Calu3 (cell line): ENCODE data around the gene ABLIM2. TPM values are rescaled to one million over a fixed set of nuclear protein-coding genes. Genes with fewer than 3 reads are reported as not detected.

Experiments used
- BruUV-seq: library from RNA; stranded (reverse); fragments of 400-500 nt; replicated peaks from 2 replicates; lab custom pipeline; 2021; lab: Mats Ljungman, UMichigan
- CTCF ChIA-PET: fragments of 300-600 bp; sonication (Branson Sonifier 250); formaldehyde crosslinking; loops from one replicate; lab custom pipeline; 2022; ENCODE audit warnings: antibody characterized with exemption; lab: Charles Lee
- DNase-seq: peaks from one replicate; pipeline ENCODE4 v3.0.0; 2022
- H3K27ac Mint-ChIP-seq: one replicate; pipeline ENCODE4 v1.8.0; 2022; ENCODE audit warnings: mixed read lengths; ENCODE audit not compliant: unreplicated experiment
- H3K27me3 Mint-ChIP-seq: one replicate; pipeline ENCODE4 v1.8.0; 2022; ENCODE audit warnings: mixed read lengths; ENCODE audit not compliant: unreplicated experiment
- H3K36me3 Mint-ChIP-seq: one replicate; pipeline ENCODE4 v1.8.0; 2022; ENCODE audit warnings: mild to moderate bottlenecking, moderate library complexity, mixed read lengths; ENCODE audit not compliant: insufficient read depth, unreplicated experiment
- H3K4me1 Mint-ChIP-seq: one replicate; pipeline ENCODE4 v1.8.0; 2022; ENCODE audit warnings: mild to moderate bottlenecking, low read depth, mixed read lengths; ENCODE audit not compliant: unreplicated experiment
- H3K4me3 Mint-ChIP-seq: one replicate; pipeline ENCODE4 v1.8.0; 2022; ENCODE audit warnings: mild to moderate bottlenecking, low read depth, moderate library complexity, mixed read lengths; ENCODE audit not compliant: unreplicated experiment
- H3K9me3 Mint-ChIP-seq: one replicate; pipeline ENCODE4 v1.8.0; 2022; ENCODE audit warnings: low read depth, mixed read lengths; ENCODE audit not compliant: unreplicated experiment
- intact Hi-C: fragments of 100-400 bp; cut with micrococcal nuclease; formaldehyde crosslinking; loops from one replicate; pipeline ENCODE4 v1.10.0; 2022; ENCODE audit not compliant: unreplicated experiment
- total RNA-seq: library from RNA; stranded (reverse); gene quantifications from 2 replicates; pipeline ENCODE4 v1.2.3, GENCODE V29; 2022
- TF ChIP-seq, protein P1 (sequence below): fragments of 200-600 bp; IDR thresholded peaks from one replicate; pipeline ENCODE4 v1.8.0; 2022; ENCODE audit warnings: antibody characterized with exemption; ENCODE audit not compliant: unreplicated experiment

ABLIM2 gene
- total RNA-seq, 1 experiment from 2014 or later = 1.0 TPM

GRCh38 chr4:8085491-8086117 lies 73.0 kb downstream of the ABLIM2 start:
- Mint-ChIP-seq H3K4me3 (no peak overlapping the region), H3K27me3 (peaks cover 34% of the 10 kb centered on the region), H3K36me3 (no peaks in the 10 kb centered on the region), H3K9me3 (no peaks in the 10 kb centered on the region), H3K4me1 (no peaks in the 10 kb centered on the region), H3K27ac (no peak overlapping the region)
- intact Hi-C loops = no loop called here
- no peak for DNase-seq
- TF ChIP-seq, protein P1, sequence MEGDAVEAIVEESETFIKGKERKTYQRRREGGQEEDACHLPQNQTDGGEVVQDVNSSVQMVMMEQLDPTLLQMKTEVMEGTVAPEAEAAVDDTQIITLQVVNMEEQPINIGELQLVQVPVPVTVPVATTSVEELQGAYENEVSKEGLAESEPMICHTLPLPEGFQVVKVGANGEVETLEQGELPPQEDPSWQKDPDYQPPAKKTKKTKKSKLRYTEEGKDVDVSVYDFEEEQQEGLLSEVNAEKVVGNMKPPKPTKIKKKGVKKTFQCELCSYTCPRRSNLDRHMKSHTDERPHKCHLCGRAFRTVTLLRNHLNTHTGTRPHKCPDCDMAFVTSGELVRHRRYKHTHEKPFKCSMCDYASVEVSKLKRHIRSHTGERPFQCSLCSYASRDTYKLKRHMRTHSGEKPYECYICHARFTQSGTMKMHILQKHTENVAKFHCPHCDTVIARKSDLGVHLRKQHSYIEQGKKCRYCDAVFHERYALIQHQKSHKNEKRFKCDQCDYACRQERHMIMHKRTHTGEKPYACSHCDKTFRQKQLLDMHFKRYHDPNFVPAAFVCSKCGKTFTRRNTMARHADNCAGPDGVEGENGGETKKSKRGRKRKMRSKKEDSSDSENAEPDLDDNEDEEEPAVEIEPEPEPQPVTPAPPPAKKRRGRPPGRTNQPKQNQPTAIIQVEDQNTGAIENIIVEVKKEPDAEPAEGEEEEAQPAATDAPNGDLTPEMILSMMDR = no peak
- CTCF ChIA-PET = interaction anchor here (1.2 kb wide), 1 partner anchor 28 kb away, joined by 3 read pairs; no protein-coding TSS in a partner anchor
- BruUV-seq = no TSS peak

- TF ChIP-seq, protein P1 = no peak
Observed at GRCh38 chr4:8084712-8085490, 73.7 kb downstream of the ABLIM2 start.

DNA sequence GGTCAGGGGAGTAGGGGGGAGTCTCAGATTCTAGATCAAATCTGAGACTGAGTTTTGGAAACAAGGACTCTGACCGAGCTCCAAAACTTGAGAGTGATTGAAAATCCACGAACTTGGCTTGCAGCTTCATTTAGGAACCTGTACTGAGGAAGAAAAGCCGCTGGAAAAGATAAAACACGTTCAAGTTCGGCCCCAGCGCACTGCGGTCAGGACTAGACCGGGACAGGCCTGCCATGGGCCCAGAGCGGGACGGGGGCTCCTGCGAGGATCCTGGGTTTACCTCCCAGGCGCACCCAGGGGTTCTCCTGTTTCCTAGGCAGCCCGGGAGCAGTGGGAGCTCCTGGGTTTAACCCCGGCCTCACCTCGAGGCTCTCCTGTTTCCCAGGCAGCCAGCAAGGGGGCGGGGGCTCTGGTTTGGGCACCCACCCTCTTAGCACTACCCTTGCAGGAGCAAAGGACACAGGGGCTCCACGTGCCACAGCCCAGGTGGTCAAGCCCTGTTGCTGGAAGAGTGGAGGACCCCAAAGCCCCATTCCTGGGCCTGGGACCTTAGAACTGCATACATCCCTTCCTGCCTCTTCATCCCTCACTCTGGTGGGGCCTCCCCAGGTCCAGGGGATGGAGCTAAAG lies 74.5 kb downstream of the ABLIM2 start:
- intact Hi-C loops = no loop called here
- Mint-ChIP-seq H3K27me3 (peaks cover 49% of the 10 kb centered on the region), H3K9me3 (no peaks in the 10 kb centered on the region), H3K4me1 (no peaks in the 10 kb centered on the region), H3K36me3 (no peaks in the 10 kb centered on the region), H3K27ac (no peak overlapping the region), H3K4me3 (no peak overlapping the region)
- CTCF ChIA-PET = no interaction called here
- TF ChIP-seq, protein P1 = no peak
- BruUV-seq = no TSS peak
- no peak for DNase-seq

More at GRCh38 chr4:8084712-8085490, 73.7 kb downstream of the ABLIM2 start:
- Mint-ChIP-seq H3K27ac (no peak overlapping the region), H3K9me3 (no peaks in the 10 kb centered on the region), H3K4me1 (no peaks in the 10 kb centered on the region), H3K36me3 (no peaks in the 10 kb centered on the region), H3K4me3 (no peak overlapping the region), H3K27me3 (peaks cover 41% of the 10 kb centered on the region)
- no TSS peak for BruUV-seq
- intact Hi-C loops = no loop called here
- DNase-seq = no peak
- CTCF ChIA-PET = interaction anchor here (1.2 kb wide), 1 partner anchor 29 kb away, joined by 3 read pairs; no protein-coding TSS in a partner anchor

DNA sequence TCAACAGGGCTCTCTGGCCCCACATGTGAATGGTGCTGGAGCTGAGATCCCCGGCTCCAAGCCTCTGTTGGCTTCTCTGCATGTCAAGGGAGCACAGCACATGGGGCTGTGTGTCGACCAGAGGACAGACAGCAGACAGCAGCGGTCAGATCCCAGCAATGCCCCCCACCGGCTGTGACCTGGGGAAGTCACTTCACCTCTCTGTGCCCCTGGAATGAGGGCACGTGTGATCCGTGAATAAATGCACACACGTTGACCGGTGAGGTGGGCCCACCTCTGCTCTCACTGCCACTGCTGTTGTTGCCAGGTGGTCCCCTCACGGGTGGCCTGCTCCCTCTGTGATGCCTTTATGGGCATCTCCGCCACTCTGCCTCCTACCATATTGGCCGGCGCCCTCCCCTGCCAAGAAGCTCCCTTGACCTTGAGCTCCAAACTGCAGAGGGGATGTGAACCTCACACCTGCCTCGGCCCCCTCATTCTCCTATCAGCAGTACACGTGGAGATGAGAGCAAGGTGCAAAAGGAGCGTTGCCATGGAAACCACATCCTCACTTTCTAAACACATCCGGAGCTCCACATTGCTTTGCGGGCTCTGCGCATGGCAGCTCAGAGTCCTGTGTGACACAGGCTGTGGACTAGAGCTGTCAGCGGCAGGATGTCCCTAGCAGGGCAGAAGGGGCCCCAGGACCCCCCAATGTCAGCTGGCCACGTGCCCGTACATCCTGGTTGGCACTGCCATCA lies 75.4 kb downstream of the ABLIM2 start:
- Mint-ChIP-seq H3K27me3 (peaks cover 49% of the 10 kb centered on the region), H3K36me3 (no peaks in the 10 kb centered on the region), H3K4me1 (no peaks in the 10 kb centered on the region), H3K9me3 (no peaks in the 10 kb centered on the region), H3K4me3 (no peak overlapping the region), H3K27ac (no peak overlapping the region)
- no TSS peak for BruUV-seq
- TF ChIP-seq, protein P1 = no peak
- DNase-seq = no peak
- intact Hi-C loops = no loop called here
- CTCF ChIA-PET = no interaction called here
